GM21515 (cell line): ENCODE results near the gene IFNGR1.
"Not testable (repeated sequence)": the region's sequence is repeated elsewhere in the genome, so short reads cannot be mapped to it uniquely, and the experiment has no call there.

ENCODE experiments used
- ATAC-seq: cut with Tn5 transposase; IDR thresholded peaks from one replicate; pipeline ENCODE4 v1.9.1; 2021; ENCODE audit not compliant: unreplicated experiment

The IFNGR1 gene

DNA sequence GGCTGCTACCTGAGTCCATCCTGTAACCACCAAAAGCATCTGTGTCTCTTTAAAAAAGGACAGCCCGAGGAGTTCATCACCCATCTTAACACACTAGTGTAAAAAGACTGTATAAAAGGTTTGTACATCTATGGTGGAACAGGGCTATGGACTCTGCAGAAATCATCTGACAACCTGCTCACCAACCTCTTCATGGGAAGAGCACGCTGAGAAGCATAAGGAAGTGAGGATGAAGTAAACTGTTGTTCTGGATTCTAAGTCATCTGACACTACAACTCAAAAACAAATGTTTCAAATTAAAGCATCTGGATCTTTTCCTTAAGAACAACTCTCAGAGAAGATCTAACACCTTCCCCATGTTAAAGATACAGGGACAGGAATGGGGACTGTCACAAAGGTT lies 5.4 kb downstream of the IFNGR1 start:
- ATAC-seq = no peak

GRCh38 chr6:137213331-137213740 lies 5.8 kb downstream of the IFNGR1 start:
- no peak for ATAC-seq

- no peak for ATAC-seq
Measured at GRCh38 chr6:137211910-137212309, 7.3 kb downstream of the IFNGR1 start.

DNA sequence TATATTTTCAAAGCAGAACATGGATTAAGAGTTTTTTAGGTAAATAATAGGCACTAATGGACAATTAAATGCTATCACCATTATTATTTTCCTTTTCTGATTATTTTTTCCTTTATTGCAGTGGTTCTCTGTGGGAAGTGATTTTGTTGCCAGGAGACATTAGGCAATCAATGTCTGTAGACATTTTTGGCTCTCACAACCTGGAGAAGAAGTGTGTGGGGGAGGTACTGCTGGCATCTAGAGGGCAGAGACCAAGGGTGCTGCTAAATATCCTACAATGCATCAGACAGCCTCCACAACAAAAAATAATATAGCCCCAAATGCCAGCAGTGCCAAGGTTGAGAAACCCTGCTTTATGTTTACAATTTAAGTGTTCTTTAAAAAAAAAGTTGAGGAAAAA lies 8.3 kb downstream of the IFNGR1 start:
- no peak for ATAC-seq

DNA sequence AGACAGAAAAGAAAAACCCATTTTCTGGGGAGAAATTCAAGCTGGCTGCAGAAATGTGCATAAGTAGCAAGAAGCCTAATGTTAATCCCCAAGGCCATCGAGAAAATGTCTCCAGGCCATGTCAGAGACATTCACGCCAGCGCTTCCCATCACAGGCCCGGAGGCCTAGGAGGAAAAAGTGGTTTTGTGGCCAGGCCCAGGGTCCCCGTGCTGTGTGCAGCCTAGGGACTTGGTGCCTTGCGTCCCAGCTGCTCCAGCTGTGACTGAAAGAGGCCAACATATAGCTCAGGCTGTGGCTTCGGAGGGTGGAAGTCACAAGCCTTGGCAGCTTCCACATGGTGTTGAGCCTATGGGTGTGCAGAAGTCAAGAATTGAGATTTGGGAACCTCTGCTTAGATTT lies 10.9 kb downstream of the IFNGR1 start:
- ATAC-seq = no peak

- ATAC-seq = not testable (repeated sequence)
Measured at GRCh38 chr6:137207457-137207856, 11.7 kb downstream of the IFNGR1 start.

DNA sequence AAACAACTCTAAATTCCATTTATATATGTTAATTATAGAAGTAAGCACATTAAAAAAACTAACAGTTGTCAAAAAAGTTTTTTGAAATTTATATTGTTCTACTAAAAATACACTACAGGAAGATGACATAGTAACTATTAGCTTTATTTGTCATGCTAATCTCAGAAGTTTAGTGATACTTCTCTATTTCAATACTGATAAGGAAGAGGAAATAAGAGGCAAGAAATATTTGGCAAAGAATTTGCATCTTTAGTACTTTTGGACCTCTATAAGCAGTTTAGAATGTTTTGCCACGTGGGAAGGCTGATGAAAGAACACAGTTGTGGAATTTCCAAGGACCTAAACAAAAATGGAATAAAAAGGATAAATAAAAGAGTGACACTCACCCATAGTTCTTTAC lies 12.6 kb downstream of the IFNGR1 start:
- ATAC-seq = no peak

DNA sequence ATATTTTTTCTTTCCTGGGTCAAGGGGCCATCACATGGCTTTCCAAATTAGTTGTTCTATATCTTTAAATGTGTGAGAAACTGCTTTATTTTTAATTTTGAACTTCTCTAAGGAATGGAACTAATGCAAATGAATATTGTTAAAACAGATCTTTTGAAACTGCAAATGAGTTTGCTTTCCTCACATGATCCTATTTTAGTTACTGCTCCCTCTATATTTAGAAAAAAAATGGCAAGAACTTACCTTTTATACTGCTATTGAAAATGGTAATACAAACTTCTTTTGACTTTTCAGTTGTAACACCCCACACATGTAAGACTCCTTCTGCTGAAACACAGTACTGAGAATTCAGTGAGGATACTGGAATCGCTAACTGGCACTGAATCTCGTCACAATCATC lies 15.9 kb downstream of the IFNGR1 start:
- ATAC-seq = no peak

DNA sequence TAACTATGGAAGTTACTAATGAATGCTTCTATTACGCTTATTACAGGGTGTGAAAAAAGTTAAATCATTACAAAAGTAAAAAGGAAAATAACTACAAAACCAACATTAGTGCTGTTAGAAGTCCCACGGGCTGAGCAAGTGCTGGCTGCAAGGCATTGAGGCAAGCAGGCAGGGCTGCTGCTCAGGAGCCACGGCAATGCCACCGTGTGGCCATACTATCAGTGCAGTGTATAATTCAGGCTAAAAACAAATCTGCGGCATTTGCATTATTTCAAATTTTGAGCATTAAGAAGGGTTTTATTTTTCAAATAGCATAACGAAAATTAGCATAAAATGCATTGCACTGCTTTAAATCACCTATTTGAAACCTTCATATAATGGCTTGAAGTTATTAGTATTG lies 17.1 kb downstream of the IFNGR1 start:
- ATAC-seq = no peak

- no peak for ATAC-seq
Measured at GRCh38 chr6:137201006-137201405, 18.2 kb downstream of the IFNGR1 start.

- ATAC-seq = no peak
Measured at GRCh38 chr6:137200288-137200687, 18.9 kb downstream of the IFNGR1 start.

DNA sequence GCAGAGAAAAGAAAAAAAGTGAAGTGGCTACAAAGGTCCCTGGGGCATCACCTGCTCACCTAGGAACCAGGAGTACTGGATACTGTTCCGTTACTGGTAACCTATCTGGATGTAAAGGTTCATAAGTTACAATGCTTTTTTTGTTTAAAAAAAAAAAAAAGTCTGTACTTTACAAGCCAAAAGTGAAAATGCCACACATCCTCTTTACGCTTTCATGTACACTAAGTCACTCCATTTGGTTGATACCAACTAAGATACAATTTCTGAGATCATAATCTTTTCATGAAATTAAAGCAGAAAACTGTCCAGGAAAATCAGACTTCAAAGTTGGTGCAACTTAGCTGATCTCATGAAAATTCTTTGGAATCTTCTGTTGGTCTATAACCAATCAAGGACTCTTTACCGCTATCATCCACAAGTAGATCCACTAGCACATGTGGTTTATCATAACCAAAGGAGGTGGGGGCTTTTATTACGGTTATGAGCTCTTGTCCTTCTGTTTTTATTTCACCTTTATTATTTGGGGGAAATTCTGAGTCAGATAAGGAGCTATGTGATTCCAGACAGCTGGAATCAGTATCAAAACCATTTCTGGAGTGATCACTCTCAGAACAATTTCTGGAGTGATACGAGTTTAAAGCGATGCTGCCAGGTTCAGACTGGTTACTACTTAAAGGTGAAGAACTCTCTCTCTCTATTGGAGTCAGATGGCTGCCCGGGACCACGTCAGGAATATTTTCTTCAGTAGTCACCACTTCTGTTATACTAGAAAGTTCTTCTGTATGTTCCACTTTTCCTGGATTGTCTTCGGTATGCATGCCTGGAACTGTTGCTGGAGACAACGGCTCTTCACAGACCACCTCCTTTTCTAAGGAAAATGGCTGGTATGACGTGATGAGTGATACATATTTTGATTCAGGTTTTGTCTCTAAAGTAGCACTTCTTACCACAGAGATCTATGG lies 21.2 kb downstream of the IFNGR1 start:
- no peak for ATAC-seq

- ATAC-seq = no peak
Measured at GRCh38 chr6:137193256-137194070, 25.7 kb downstream of the IFNGR1 start.

DNA sequence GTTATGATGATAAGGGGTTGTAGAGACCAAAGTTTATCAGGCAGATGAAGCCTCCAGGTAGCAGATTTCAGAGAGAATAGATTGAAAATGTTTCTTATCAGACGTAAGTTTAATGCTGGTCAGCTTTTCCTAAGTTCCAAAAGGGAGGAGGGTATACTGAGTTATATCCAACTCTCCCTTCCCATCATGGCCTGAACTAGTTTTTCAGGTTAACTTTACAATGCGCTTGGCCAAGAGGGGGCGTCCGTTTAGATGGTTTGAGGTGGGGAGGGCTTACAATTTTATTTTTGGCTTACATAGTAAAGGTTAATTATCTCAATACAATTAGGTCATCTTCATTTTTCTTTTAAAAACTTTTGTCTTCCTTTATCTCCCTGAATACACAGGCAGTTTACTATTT lies 26.4 kb downstream of the IFNGR1 start:
- ATAC-seq = no peak

DNA sequence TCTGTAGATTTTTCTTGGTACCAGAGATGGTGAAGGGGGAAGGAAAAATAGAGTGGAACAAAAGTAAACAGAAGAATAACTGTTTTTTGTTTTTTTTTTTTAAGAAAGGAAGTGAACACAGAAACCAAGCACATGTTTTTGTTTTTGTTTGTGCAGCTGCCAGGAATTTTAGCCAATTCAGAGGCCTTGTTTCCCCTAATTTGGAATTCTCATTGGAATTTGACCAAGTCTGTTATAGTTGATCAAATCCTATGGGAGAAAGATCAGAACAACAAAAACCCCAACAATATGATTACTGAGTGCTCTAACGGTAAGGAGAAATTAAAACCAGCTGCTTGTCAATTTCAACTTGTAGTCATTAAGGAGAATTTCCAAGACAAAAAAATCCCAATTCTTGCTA lies 27.5 kb downstream of the IFNGR1 start:
- ATAC-seq = no peak

DNA sequence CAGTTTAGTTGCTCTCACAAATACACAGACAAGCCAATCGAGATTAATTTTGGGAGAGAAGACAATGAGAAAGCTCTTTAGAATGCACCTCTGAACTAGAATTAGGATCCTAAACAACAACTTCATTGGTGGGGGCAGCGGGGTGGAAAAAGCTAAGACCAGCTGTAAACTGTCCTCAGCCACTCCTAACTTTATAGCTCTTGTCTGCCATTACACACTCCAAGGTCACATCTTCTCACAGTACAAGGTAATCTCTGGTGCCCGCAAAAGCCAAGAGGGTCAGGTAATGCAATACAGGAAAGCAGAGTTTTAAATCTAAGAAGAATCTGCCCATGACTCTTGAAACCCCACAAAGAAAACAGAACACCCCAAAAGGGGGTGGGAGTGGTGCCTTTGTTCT lies 27.9 kb downstream of the IFNGR1 start:
- ATAC-seq = no peak

GRCh38 chr6:137190583-137191094 lies 28.5 kb downstream of the IFNGR1 start:
- no peak for ATAC-seq

DNA sequence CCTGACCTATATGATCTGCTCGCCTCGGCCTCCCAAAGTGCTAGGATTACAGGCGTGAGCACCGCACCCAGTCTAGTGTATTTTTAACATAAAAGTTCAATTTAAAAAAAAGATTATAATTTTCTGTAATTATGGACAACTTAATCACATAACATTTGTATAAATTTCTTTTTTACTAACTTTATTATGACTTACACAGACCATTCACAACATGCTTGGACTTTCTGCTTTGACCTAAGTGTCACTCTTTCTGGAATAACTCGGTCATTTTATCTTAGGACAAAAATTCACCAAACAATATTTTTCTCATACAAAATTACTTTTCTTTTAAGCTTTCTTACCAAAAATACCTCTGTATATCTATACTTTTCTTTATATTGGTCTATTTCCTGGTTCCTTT lies 30.3 kb downstream of the IFNGR1 start:
- no peak for ATAC-seq

GRCh38 chr6:137185290-137185689 lies 33.9 kb downstream of the IFNGR1 start:
- ATAC-seq = no peak

GRCh38 chr6:137182654-137183073 lies 36.5 kb downstream of the IFNGR1 start:
- no peak for ATAC-seq

DNA sequence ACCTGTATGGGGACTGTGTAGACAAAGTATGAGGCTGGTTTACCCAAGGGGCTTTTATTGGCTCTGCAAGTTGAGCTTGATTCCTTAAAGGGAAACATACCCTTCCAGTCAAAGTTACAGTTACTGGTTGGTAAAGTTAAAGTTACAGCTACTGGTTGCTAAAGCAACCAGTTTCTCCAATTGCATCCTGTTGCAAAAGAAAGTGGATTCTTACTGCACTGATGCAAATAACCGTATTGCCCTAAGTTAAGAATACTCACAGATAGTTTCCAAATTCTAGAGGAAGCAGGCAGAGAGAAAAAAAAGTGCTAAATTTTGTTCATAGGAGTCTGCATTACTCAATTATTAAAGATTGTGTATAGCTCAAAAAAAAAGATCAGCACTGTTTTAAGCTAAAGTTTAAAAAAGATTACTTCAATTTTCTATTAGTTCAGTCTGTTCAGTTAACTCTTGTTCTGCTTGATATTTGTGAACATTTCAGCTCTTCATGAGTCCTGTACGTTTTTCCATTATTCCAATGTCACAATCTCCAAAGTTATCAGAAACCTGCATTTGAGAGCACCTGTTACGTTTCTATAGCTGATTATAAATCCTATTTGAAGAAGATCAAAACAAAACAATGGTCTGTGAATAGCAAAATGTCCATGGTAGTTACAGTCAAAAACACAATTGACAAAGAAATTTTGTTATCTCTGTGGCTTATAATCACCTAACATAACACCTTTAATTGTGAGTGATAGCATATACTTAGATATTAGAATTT lies 37.1 kb downstream of the IFNGR1 start:
- ATAC-seq = no peak
